Esophagus squamous epithelium (tissue), 4 donors: ENCODE results near the gene KBTBD3.

ENCODE experiments used
- POLR2A ChIP-seq, 4 donors: fragments of 450-650 bp; IDR thresholded peaks; one replicate each; pipeline ENCODE4 v1.6.1; 2017; ENCODE audit warnings: antibody characterized with exemption in 4 of 4, mild to moderate bottlenecking in 4 of 4, moderate library complexity in 3 of 4
- TF ChIP-seq, protein P1 (sequence below), 6 experiments: fragments of 450-650 bp in 4 of 6; fragments of 200-600 bp in 2 of 6; sonication (generic) in 2 of 6; IDR thresholded peaks; one replicate each; pipeline ENCODE4 v1.5.1; 2016 to 2019; ENCODE audit warnings: antibody characterized with exemption in 6 of 6, mild to moderate bottlenecking in 4 of 6, moderate library complexity in 4 of 6

DNA sequence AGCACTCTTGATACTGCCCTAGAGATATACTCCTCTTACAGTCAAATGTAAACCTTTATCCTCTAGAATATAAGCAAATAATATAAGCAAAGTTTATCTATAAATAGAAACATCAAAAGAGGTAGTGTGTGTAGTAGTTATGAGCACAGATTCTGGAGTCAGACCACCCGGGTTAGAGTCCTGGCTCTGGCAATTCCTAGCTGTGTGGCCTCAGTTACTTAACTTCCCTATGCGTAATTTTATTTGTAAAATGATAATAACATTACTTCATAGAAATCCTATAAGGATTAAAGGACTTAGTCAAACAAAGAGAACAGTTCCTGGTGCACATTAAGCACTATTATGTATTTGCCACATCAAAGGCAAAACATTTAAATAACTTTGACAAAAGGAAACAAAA lies 62.1 kb downstream of the KBTBD3 start:
- TF ChIP-seq, protein P1, sequence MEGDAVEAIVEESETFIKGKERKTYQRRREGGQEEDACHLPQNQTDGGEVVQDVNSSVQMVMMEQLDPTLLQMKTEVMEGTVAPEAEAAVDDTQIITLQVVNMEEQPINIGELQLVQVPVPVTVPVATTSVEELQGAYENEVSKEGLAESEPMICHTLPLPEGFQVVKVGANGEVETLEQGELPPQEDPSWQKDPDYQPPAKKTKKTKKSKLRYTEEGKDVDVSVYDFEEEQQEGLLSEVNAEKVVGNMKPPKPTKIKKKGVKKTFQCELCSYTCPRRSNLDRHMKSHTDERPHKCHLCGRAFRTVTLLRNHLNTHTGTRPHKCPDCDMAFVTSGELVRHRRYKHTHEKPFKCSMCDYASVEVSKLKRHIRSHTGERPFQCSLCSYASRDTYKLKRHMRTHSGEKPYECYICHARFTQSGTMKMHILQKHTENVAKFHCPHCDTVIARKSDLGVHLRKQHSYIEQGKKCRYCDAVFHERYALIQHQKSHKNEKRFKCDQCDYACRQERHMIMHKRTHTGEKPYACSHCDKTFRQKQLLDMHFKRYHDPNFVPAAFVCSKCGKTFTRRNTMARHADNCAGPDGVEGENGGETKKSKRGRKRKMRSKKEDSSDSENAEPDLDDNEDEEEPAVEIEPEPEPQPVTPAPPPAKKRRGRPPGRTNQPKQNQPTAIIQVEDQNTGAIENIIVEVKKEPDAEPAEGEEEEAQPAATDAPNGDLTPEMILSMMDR (IDR thresholded peaks at IDR 0.05): no peak
- no peak for TF ChIP-seq POLR2A (IDR thresholded peaks at IDR 0.05)
